VCaP (cell line): Measurements from ENCODE around the gene ADGRF5.
"Not testable (repeated sequence)": the region's sequence is repeated elsewhere in the genome, so short reads cannot be mapped to it uniquely, and the experiment has no call there.

Experiments used
- H3K27ac ChIP-seq: fragments of 450-650 bp; 2 replicates; pipeline ENCODE4 v1.5.1; 2017
- CTCF ChIP-seq: fragments of 450-650 bp; conservative IDR thresholded peaks from 2 replicates; pipeline ENCODE4 v1.5.1; 2017; ENCODE audit warnings: mild to moderate bottlenecking, moderate library complexity

The ADGRF5 gene

GRCh38 chr6:46879003-46879402 lies 42.7 kb downstream of the ADGRF5 start:
- no peak overlapping the region for H3K27ac ChIP-seq
- no peak for TF ChIP-seq CTCF

- no peak for TF ChIP-seq CTCF
- H3K27ac ChIP-seq = no peak overlapping the region
These were observed 45.6 kb downstream of the ADGRF5 start for GRCh38 chr6:46876126-46876525.

- no peak for TF ChIP-seq CTCF
These were observed 54.3 kb downstream of the ADGRF5 start for GRCh38 chr6:46867411-46867810.

GRCh38 chr6:46865221-46865620 lies 56.5 kb downstream of the ADGRF5 start:
- TF ChIP-seq CTCF = no peak
- H3K27ac ChIP-seq = no peak overlapping the region

More at GRCh38 chr6:46867411-46867810, 54.3 kb downstream of the ADGRF5 start:
- H3K27ac ChIP-seq = no peak overlapping the region

- TF ChIP-seq CTCF = no peak
- no peak overlapping the region for H3K27ac ChIP-seq
These were observed 57.9 kb downstream of the ADGRF5 start for GRCh38 chr6:46863791-46864190.

GRCh38 chr6:46862381-46862780 lies 59.4 kb downstream of the ADGRF5 start:
- no peak overlapping the region for H3K27ac ChIP-seq
- no peak for TF ChIP-seq CTCF

GRCh38 chr6:46855966-46856365 lies 65.8 kb downstream of the ADGRF5 start:
- peak; percentile 17 for TF ChIP-seq CTCF
- H3K27ac ChIP-seq = not testable (repeated sequence)

- H3K27ac ChIP-seq = not testable (repeated sequence)
These were observed 70.2 kb downstream of the ADGRF5 start for GRCh38 chr6:46851576-46851975.
